Breast epithelium (tissue), 3 donors: ENCODE results near the gene RSPRY1.

Experiments
- CTCF ChIP-seq, 3 donors: fragments of 450-650 bp; IDR thresholded peaks; one replicate each; pipeline ENCODE4 v1.5.1; 2016 to 2017; ENCODE audit warnings: antibody characterized with exemption in 3 of 3, mild to moderate bottlenecking in 3 of 3, moderate library complexity in 3 of 3
- POLR2A ChIP-seq: fragments of 450-650 bp; IDR thresholded peaks from one replicate; pipeline ENCODE4 v1.6.1; 2016; ENCODE audit warnings: antibody characterized with exemption, mild to moderate bottlenecking, moderate library complexity

GRCh38 chr16:57196286-57196685 lies 10.2 kb downstream of the RSPRY1 start:
- TF ChIP-seq CTCF (IDR thresholded peaks at IDR 0.05), result no peak
- TF ChIP-seq POLR2A, result no peak
